Middle frontal gyrus (tissue), 1 donor: ENCODE measurements around the gene ZCCHC14.

Experiments
- DNase-seq: peaks from one replicate; pipeline ENCODE4 v3.0.0-alpha.2; 2015; ENCODE audit warnings: low spot score; ENCODE audit errors: extremely low spot score

ZCCHC14 gene

DNA sequence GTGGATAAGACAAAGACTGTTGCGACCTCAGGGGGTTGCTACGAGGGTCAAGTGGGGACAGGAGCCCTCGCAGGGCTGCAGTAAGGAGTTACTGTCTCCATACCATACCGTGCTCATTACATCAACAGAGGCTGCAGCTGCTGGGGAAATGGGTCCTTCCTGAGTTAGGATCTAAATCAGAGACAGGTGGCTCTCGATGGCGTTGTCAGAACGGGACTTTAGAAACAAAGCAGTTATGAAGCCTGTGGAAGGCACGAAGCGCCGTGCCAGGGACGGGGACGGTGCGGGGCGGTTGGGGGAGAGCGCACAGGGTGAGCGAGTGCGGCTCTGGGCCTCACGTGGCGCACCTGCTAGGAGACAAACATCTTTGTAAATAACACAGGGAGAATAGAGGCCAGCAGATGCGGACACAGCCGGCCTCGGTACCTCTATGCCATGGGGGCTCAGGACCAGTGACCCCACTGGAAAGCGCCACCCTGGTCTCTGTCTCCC, 34.4 kb downstream of the ZCCHC14 start:
- no peak for DNase-seq

DNA sequence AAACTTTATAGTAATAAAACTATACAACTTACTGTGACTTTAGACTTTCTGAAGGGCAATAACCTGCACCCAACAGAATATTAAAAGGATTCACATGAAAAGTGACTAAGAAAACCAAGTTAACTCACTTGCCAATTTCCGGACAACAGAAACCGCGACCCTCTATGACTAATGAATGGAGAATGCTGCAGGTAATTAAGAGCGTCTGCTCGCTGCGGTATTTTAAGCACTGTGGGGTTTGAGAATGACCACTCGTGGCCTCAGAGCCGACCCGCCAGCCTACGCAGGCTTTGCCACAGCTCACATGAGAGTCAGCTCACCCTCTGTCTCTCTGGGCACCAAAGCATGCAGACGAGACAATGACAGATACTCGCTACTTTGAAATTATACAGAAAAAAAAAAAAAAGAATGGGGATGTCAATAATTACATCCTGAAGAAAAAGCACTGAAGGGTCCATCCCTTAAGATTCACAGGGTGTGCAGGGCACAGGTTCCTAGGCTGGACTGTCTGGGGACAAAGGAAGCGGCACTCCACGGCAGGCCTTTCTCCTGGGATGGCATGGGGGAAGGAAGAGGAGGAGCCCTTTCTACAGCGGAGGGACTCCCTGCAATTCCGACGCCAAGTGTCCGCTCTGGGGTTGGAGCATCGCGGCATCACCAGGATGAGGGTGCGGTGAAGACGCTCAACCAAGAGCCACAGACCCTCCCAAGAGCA, 35.0 kb downstream of the ZCCHC14 start:
- DNase-seq, result no peak

DNA sequence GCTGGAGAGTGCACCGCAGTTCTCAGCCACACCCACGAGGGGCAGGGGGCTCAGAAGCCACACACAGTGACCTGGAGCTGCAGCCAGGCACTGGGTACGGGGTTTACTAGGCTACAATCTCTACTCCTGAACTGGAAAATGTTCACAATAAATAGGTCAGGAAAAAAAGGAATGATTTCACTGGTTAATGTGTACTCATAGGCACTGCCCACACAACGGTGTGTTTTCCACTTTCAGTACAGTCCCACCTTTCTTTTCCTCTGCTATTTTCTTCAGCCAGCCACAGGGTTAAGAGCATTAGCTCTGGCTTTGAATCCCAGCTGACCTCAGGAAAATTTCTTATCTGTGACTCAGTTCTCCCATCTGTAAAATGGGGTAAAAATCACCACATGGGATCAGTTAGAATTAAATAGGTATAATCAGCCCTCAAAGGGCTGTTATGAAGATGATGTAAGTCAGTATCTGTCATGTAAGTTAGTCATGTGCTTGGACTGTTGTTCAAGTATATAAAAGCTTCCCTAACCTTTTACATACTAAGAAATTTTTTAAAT, 35.7 kb downstream of the ZCCHC14 start:
- DNase-seq, result no peak

DNA sequence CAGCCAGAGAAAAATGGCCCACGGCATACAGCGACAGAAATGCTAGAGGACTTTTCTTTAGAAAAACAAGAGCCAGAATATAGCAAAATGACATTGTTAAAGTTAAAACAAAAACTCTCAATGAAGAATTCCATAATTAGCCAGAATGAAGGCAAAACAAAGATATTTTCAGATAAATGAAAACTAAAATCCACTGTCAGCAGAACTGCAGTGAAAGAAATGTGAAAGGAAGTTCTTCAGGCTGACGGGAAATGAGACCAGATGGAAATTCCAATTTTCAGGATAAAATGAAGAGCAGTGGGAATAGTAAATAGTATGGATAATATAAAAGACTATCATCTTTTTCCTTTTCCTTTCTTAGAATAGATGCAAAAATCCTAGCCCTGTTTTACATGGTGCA, 38.4 kb downstream of the ZCCHC14 start:
- DNase-seq, result no peak

DNA sequence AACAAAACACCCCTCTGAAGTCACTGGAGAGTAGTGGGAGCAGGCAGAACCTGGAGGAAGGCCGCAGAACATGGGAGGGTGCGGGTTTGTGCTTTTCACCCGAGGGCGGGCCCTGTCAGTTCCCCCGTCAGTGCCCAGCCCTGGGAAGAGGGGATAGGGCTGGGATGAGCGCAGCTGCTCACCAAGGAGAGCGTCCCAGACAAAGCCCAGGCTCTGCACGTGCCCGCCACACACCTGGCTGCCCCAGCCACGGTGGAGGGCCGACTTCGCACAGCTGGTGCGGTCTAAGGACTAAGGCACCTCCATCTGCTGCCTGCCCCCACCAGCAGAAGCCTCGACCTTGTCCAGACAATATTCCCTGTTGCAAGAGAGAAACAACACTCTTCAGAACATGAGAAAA, 39.5 kb downstream of the ZCCHC14 start:
- no peak for DNase-seq

DNA sequence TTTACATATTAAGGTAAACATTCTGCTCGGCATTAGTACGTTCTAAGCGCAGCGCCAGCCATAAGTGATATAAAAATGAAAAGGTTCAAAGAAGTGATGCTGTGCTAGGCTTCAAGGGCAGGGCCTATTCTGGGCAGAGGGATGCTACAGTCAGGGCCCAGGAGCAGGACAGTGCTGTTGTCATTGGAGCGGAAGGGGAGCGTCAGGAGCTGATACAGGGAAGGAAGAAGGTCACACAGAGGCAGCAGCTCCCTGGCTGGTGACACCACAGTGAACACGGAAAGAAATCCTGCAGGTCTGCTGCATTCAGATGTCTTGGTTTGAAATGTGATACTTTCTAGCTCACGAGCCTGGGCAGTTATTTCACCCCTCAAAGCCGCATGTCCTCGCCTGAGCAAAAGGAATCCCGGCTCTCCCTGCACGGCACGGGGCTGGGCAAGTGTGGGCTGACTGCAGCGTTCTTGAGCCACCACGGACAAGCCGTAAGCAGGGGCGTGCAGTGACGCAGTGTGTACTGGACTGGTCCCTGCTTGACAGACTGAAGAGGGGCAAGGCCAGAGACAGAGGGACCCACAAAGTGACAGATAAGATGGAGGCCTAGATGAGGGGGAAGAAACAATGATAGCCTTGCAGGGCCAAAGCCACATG, 41.1 kb downstream of the ZCCHC14 start:
- no peak for DNase-seq

DNA sequence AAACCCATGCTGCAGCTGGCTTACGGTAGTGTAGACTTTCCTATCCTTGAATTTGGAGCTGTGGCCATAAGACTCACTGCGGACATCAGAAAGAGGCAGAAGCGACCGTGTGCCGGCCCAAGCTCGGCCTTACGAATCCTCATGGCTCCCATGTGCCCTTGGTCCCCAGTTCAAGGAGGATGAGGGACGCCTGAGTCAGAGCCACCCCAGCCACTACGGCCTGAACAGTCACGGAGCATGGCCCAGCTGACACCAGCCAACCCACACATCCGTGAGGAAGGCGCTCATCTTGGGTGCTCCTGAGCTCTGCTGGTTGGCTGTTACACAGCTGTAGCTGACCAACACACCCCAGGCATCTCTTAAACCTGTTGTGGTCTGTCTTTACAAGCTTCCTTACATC, 44.0 kb downstream of the ZCCHC14 start:
- DNase-seq, result no peak

DNA sequence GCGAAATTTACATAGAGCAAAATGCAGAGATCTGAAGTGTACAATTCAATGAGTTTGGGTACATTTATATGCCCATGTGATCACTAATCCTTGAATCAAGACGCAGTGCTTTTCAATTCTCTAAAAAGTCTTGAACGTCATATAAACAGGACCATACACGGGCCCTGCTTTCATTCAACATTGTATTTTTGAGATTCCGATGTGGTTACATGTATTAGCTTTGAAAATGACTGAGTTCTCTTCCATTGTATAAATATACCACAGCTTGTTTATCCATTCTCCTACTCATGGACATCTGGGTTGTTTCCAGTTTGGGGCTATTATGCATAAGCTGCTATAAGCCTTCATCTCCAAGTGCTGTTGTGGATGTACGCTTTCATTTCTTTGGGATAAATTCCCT, 45.5 kb downstream of the ZCCHC14 start:
- DNase-seq, result no peak

DNA sequence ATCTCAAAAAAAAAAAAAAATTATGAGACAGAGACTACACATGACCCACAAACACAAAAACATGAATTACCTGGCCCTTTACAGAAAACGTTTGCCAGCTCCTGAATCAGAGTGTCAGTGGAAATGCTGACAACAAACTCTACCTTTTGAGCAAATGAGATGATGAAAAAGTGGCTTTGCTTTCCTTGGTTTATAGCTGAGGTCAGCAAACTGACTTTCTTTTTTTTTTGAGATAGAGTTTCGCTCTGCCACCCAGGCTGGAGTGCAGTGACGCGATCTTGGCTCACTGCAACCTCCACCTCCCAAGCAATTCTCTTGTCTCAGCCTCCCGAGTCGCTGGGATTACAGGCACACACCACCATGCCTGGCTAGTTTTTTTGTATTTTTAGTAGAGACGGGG, 46.3 kb downstream of the ZCCHC14 start:
- DNase-seq, result no peak

DNA sequence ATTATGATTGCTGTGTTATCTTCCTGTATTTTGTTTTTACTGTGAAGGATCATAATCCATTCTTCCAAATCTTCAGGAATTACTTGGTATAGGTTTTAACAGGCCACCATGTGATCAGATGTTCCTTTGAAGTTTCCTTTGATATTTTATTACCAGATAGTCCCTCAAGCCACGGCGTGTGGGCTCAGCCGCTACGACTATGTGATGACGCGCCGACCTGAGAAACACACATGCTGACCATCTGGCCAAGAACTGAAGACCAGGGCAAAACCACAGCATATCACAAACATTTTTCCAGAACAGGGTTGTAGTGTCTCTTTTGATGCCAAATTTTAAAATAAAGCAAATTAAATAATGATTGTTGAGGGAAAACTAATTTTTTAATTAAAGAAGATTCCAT, 47.3 kb downstream of the ZCCHC14 start:
- DNase-seq, result no peak

DNA sequence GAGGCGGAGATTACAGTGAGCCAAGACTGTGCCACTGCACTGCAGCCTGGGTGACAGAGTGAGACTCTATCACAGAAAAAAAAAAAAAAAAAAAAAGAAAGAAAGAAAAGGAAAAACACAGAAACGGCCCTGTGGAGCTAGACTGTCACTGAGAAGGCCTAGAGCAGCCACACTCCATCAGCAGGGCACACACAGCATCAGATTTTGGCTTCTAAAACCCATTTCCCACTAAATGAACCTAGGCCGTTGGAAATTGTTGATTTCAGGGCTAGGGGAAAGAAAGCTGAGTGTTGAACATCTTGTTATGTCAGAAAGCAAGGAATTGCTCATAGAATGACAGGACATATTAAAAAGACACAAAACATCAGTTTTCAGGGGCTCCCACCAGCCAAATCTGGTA, 48.9 kb downstream of the ZCCHC14 start:
- no peak for DNase-seq

DNA sequence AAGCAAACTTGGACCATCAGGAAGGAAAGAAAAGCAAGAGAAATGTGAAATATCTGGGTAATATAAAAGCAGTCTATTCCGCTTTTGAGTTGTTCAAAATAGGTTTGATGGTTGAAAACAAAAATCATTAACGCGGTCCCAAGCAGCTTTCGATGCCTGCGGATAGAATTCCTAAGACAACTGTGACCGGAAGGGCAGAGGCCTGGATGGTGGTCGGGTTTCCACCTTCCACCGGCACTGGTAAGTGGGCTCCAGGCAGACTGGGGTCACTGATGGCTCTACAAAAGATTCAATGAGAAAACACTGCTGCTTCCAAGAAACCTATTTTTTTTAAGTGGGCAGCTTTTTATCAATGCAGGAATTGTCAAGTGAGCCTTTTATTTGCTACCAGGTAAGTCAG, 49.8 kb downstream of the ZCCHC14 start:
- no peak for DNase-seq

DNA sequence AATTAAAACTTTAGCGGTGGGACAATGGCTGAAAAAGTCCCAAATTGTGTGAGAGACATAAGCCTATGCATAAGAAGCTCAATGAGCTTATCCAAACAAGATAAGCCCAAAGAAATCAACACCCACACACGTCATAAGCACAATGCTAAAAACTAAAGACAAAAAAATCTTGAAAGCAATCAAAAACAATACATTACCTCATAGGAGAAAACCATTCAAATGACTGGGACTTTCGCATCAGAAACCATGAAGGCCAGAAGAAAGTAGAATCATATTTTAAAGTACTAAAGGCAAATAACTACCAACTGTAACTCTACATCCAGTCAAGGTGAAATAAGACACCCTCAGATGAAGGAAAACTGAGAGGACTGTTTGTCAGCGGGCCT, 50.2 kb downstream of the ZCCHC14 start:
- no peak for DNase-seq

DNA sequence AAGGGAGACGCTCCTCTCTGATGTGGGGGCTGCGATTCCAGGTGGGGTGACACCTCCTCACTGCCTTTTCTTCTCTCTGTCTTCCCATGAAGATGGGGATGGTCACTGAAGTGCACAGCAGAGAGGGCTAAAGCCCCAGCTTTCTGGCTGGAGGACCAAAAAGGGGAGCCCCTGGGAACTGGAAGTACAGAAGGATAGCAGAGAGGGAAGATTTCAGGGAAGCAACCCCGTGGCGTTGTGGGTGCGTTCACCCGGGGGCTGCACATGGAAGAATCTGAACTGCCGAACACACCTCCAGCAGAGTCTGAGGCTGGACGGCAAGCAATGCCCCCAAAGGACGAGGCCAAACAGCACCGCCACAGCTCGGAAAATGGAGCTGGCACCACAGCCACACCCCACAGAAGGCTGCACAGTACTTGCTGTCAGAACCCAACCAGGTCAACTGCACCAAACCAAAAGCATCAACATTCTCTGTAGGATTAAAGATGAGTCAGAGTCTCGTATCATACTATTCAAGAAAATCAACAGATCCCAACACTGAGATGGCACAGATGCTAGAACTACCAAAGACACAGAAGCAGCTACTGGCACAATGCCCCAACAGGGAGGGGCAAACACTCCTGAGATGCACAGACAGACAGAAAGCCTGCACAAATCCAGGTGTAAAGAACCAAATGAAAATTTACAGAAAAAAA, 50.8 kb downstream of the ZCCHC14 start:
- no peak for DNase-seq

DNA sequence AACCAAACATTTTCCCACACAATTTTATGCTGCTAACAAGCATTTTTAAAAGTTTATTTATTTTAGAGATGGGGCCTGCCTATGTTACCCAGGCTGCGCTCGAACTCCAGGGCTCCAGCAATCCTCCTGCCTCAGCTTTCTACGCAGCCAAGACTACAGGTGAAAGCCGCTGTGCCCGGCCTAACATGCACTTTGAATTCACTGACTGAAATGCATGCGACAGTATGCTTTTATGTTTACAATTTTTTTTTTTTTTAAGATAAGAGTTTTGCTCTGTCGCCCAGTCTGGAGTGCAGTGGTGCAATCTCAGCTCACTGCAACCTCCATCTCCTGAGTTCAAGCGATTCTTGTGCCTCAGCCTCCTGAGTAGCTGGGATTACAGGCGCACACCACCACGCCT, 52.9 kb downstream of the ZCCHC14 start:
- DNase-seq, result no peak

DNA sequence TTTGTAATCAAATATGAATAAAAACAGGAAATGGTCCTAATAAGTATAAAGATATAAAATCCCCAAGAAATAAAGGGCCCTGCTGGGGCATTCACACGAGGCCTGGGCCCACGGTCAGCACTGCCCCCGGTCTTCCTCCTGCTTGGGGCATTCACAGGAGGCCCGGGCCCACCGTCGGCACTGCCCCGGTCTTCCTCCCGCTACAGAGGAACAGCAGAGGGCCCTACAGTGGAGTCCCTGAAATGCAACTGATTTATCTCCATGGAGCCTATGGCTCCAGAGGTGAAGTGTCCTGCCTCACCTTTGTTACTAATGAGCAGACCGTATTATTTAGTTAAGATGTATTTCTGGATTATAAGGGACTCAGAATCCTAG, 54.2 kb downstream of the ZCCHC14 start:
- DNase-seq, result no peak

DNA sequence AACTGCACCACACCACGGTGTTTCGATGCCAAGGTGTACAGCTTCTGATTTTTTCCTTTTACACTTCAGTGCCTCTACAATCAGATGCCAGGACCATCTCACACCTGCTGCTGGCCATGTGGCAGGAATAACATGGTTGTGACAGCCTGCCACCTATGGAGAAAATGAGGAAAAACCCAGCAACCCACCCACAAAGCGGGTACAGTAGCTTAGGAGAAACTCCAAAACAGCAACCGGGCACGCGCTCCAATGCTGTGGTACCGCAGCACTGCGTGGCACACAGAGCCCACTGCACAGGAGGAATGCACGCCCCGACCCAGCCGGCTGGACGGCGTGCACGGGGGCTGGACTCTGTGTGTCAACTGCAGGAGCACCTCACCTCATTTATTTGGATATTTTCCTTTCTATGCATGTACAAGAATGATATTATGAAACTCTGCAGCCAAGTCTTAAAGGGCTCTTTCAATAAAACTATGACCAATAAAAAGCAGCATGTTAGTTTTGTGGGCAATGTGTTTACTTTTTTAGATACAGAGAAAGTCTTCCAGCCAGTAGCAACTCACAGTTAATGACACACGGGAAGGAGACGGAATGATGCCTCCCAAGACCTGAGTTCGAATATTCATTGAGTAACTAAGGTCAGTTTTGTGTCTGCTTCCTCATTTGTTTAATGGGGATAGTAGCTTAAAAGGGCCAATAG, 54.8 kb downstream of the ZCCHC14 start:
- DNase-seq, result no peak

DNA sequence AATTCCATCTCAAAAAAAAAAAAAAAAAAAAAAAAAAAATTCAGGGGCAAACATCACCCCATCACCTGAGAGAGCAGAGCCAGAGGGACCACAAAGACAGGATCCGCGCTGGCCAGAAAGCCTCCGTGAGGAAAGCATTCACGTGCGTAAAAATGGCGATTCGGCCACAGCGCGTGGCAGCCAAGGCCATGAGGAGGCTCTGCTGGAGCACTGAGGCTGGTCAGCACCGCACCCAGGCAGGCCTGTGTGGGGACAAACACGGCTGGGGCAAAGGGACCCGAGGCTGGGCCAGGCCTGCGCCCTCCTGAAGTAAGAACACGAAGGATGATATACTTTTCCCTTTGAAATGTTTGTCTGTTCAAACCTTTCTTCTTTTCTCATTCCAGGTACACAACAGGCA, 55.5 kb downstream of the ZCCHC14 start:
- DNase-seq, result no peak

DNA sequence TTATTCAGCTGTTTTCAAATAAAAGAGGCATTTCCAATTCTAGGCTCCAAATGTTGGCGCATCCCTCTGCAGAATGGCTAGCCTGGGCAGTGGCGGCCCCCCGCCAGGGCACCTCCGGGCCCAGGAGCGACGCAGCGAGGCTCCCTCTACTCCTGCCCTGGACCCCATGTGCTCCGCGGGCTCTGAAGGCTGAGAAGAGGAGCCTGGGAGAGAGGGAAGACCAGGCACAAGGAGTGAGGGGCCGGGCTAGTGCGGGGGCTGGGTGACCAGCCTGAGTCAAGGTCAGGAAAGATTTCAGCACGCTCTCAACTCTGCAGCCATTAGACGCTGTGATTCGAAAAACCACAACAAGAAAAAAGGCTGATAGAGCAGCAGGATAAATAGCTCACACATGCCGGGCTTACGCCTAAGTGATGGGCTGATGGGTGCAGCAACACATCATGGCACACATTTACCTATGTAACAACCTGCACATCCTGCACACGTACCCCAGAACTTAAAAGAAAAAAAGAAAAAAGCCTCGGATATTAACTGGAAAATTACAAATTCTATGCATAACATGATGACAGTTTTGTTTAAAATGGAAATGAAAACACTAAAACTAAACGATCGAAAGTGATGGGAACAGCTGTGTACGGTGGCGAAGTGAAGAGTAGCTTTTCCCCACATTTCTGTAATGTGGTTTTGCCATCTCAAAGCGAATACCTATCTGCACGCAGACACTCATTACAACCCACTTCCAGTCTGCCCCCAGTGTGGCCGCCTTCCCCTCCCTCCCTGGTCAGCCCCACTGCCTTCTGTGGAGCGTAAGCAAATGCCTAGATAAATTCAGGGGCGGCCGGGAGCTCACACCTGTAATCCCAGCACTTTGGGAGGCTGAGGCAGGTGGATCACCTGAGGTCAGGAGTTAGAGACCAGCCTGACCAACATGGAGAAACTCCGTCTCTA, 56.3 kb downstream of the ZCCHC14 start:
- no peak for DNase-seq

DNA sequence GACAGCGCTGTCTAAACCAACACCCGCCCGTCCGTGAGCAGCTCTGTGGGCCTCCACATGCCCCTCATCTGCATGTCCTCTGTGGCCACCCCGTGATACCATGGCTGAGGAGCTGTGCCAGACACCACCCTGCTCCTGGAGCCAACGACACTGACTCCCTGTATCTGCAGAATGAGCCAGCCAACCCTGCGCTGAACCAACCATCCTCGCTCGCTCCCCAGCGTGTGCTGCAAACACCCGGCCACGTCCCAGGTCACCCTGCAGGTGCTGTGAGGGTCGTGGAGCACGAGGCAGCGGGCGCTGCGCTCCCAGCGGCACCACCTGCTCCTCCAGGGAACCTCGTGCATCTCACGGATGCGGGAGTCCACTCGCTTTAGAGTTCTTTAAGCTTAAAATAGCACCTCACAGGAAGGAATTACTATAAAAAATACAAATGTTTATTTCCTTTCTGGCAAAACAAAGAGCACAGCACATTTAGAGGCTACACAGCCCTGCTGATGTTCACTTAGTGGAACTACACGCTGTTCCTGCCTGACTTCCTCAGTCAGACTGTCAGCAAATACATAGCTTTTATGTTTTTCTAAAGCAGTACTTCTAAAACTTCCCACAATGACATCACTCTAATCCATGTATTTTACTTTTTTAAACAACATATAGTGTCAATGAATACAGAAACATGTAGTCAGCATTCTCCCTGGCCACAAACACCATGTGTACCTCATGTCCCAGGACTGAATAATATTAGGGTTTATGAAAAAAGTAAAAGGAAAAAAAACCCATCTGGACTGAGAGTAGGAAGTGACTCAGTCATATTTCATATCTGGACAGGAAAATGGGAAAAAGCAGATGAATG, 57.2 kb downstream of the ZCCHC14 start:
- no peak for DNase-seq
